Suppressor macrophage treated with lipopolysaccharide for 4 hours (primary cell): ENCODE measurements around the gene UNC5C.
"Not testable (repeated sequence)": the region's sequence is repeated elsewhere in the genome, so short reads cannot be mapped to it uniquely, and the experiment has no call there.

ENCODE experiments used
- DNase-seq: peaks from one replicate; pipeline ENCODE4 v3.0.0-alpha.2; 2020

UNC5C gene

GRCh38 chr4:95204873-95205272 is 343.9 kb downstream of the UNC5C start:
- no peak for DNase-seq

DNA sequence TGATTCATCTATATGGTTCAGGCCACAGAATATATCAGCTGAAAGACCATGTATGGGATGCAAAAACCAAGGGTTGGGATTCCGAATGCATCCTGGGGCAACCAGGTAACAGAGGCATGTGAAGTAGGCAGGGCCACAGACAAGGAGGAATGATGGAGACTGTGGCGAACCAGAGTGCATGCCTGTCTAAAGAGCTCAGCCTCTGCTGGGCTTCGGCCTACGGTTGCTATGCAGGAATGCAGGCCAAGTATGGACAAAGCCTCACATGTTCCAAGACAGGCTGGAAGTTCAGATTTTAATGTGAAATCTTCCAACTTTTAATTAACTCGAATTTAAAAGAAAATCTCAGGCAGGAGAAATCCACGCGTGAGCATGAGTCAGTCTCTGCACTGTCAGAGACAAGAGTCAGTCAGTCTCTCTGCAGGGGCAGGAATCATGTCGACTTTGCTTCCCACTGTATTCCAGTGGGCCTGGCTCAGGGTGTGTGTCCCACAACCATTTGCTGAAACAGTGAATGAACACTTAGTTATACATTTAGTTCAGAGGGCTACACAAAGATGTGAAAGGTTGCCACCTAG is 344.4 kb downstream of the UNC5C start:
- DNase-seq, result no peak

DNA sequence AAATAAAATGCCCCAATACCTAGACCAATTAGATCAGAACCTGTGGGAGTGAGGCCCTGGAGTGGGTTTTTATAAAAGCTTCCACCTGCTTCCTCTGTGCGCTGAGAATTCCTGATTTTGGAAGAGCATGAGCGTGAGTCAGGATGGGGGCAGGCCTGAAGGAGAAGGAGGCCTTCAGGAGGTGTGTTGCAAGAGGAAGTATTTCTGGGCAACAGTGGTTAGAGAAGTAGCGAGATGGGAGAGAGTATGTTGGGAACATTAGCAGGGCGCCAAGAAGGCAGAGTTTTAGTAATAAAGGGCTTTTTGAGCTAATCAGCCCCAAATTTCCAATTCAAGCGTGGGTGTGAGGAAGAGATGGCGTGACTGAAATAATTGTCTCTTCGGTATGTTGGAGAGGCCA is 349.8 kb downstream of the UNC5C start:
- DNase-seq, result peak; percentile 50

GRCh38 chr4:95197353-95197752 is 351.4 kb downstream of the UNC5C start:
- DNase-seq, result no peak

GRCh38 chr4:95193391-95194224 is 355.2 kb downstream of the UNC5C start:
- no peak for DNase-seq

DNA sequence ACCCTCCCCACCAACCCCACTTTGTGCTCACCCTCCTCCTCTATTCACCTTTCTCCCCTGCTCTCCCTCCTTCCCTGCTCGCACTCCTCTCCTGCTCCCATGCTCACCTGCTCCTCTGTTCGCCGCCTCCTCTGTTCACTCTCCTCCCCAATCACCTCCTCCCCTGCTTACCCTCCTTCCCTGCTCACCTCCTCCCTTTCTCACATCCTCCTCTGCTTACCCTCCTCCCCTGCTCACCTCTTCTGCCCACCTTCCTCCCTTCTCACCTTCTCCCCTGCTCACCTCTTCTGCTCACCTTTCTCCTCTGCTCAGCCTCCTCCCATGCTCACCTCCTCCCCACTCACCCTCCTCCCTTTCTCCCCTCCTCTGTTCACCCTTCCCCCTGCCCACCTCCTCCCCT is 357.2 kb downstream of the UNC5C start:
- DNase-seq, result no peak

DNA sequence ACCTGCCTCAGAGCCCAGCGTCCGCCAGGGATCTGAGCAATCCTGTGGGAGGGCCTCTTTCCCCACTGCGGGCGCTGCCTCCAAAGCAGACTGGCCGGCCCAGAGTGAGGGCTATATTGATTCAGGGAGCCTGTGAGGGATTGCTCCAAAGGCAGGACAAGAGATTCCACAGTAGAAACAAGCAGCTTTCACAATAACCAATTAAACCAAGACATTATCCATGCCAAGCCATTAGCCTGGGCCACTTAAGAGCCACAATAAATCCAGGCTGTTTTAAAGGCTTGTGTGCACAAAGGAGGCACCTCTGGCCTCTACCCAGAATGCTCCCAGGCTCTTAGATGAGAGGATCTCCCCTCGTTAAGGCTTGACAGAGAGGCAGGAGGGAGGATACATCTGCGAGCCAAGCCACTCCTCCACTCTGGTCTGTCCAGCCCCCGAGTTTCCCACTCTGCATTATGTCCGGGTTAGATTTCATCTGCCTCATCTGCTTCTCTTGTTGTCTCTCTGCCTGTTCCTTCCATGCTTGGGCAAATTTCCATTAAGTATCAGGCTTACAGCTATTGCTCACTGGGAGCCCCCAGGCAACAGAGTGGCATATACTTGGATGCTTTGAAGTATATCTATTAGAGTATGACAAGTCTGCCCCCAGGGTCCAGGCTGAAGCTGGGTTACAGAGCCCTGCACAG is 357.9 kb downstream of the UNC5C start:
- no peak for DNase-seq

GRCh38 chr4:95188701-95189370 is 359.9 kb downstream of the UNC5C start:
- DNase-seq, result no peak

GRCh38 chr4:95186666-95187065 is 362.1 kb downstream of the UNC5C start:
- no peak for DNase-seq

GRCh38 chr4:95183656-95184408 is 364.9 kb downstream of the UNC5C start:
- DNase-seq, result no peak

DNA sequence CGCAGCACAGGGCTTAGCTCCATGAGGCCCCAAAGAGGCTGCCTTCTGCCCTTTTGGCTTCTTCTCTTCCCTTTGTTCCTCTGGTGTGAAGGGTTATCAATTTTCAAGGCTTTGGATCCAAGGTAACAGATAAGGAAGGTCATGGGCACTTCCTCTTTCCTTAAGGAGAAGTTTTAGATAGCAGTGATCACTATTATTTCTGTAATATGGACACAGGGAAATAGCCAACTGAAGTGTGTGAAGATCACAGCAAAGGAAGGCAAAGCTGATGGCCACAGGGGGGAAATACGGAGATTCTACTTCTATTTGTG is 366.8 kb downstream of the UNC5C start:
- no peak for DNase-seq

- peak; percentile 34 for DNase-seq
Observed at GRCh38 chr4:95181243-95181995, 367.4 kb downstream of the UNC5C start.

DNA sequence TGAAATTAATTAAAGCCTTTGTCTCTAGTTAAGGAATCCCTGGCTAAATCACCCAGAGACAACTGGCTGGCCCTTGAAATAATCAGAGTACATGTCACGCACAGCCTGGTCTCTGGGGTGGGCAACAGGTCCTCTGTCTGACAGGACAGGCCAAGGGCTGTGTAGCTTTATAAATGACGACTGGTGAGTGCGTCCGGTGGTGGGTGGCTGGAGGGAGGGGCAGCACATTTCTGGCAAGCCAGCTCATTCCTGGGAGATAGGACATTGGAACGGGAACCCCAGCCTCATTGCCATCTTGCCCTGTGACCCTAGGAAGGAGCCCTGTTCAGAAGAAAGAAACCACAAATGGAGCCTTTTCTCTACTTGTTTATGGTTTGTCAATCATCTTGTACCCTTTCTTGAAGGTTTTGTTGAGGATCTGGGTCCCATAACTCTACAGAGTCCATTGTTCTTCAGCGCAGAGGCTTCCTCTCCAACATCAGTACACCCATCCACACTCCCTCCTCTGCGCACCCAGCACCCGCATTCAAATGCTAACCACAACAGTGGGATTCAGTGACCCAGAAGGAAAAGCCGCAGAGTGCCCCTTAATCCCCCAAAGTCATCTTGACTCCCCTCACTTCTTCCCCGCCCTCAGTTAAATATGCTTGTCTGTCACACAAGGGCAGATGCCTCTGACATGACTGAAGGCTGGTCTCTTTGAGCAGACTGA is 368.1 kb downstream of the UNC5C start:
- DNase-seq, result no peak

DNA sequence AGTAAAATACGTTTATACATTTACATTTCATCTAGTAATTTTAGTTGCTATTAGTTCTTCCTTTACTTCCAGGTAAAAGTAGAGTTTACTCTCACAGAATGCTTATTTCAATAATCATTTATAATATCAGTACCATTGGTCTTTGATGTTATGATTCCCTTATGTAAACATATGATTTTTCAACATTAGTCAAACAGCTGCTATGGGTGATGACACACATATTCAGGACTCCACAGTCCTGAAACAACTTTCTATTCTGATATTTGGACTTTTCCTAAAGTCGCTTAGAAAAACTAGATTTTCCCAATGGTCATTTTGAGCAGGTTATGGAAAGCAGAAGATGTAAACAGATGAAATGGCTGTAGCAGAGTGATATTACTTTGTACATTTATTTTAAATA is 369.8 kb downstream of the UNC5C start:
- DNase-seq, result no peak

GRCh38 chr4:95171377-95171776 is 377.4 kb downstream of the UNC5C start:
- not testable (repeated sequence) for DNase-seq

- DNase-seq, result no peak
Observed at GRCh38 chr4:95170176-95170575, 378.6 kb downstream of the UNC5C start.

DNA sequence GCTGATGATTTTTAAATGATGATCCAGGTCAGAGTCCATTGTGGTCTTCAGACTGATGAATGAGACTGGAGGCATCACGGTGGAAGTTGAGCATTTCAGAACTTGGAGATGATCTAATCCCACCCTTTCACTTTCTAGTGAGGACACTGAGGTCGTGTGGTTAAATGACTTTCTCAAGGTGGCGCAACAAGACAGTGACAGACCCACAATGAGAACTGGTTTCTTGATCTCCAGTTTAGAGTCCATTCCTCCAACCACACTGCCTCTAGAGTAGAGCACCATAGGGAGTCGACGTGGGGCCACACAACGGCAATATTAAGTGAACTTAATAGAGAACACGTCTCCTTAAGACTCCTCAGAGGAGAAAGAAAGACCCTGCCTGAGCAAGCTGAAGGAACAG is 381.0 kb downstream of the UNC5C start:
- DNase-seq, result peak; percentile 54

DNA sequence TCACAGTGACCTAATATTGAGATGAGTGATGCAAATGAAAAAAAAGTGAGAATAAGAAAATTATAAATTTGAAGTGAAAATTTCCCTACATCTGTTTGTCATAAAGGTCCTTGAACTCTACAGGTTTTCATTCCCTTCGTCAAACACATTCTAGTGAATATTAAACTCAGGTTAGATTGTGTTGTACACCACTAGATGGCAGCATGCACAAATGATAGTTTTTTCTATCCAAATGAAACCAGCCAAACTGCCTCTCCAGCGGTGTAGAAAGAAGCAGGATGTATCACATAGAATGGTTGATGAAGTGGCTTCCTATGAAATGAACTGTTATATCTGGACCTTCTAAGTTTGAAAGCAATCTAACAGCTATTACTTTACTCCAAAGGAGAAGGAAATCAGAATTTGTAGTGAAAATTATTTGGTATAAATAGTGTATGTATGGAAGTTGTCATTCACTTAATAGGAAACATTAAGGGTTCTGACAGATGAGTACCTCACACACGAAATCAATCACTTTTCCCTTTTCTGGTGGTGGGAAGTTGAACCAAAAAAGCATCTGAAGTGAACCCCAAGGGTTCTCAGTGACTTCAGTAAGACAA is 382.7 kb downstream of the UNC5C start:
- peak; percentile 77 for DNase-seq

DNA sequence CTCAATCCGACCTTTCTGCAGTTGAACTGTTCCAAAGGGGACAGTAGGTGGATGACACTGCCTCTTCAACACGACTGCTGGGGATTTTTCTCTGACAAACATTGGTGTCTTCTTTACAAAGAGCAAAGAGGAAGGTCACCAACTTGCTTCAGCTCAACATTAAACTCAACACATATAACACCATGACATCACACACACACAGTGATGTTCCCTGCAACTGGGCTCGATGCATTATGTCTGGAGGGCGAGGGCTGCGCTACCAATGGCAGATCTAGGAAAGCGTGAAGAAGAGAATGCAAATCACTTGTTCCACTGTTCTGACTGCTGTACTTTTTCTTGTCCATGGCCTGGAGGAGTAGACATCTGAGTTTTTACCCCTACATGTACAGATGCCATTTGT is 385.9 kb downstream of the UNC5C start:
- DNase-seq, result no peak

DNA sequence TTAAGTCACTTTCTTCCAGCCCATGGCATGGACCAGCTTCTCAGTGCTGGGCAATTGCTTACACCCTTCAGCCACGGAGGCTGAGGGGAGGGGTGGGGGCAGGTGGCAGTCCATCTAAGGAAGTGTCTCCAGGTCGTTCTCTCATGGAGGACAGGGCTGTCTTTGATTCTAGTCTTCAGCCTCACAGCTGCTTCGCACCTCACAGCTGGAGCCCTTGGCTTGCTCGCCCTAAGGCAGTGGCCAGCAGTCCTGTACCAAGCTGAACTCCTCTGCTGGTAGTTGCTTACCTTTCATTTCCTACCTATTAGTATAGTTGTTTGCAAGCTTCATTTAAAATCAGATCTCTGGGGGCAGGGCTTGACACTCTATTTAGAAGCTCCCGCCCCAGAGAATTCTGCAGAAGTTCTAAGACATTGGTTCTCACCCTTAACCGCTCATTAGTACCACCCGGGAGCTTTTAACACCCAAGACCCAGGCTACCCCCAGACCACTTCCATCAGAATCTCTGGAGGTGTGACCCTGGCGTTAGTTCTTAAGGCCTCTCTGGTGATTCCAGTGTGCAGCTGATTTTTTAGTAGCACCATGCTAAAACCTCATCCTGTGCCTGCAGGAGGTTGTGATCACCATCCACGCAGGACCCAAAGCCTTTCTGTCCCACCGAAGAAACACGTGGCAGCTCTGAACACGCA is 386.8 kb downstream of the UNC5C start:
- no peak for DNase-seq
